Measurements from ENCODE around the gene KIAA1217. TPM values are rescaled to one million over a fixed set of nuclear protein-coding genes. Genes with fewer than 3 reads are reported as not detected.

The KIAA1217 gene
- total and polyA plus RNA-seq, 2 of the 8 experiments (the other 6 are each of a cell fraction or from before 2014, with no cell fraction given), result 4.5 to 15.6 TPM

DNA sequence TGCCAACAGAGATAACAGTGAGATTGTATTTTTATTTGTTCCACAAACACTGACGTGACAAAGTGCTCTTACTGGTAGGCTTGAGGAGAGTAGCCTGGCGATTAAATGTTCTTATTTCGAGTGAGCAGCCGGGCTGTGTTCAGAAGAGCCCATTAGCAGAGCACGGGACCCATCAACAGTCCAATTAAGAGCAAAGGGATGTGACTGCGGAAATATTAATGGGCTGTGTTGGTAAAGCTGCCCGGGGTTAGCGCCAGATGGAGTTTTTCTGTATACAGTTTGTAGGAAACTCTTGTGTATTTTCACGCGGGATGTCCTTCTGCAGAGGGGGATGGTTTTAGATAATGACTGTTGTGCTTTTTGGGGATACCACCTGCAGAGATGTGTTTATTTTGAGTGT lies 104.3 kb downstream of the KIAA1217 start:
- Histone ChIP-seq H2BK12ac (ENCODE audit: low read depth, low read length) (no peak overlapping the region), H4K91ac (replicated peaks; ENCODE audit: insufficient read length, low read length) (no peak overlapping the region), H2BK5ac (ENCODE audit: low read depth, low read length) (no peak overlapping the region), H3K36me3 (ENCODE audit: control insufficient read depth in 2 of 4, insufficient read depth in 4 of 4, low read length in 3 of 4) (no peaks in the 10 kb centered on the region), H2BK20ac (ENCODE audit: low read length) (no peak overlapping the region), H3K18ac (ENCODE audit: extremely low read depth, low read length) (no peak overlapping the region), H3K27ac (ENCODE audit: low read depth, low read length) (no peak overlapping the region), H3K23ac (ENCODE audit: insufficient read length) (no peak overlapping the region), H3K14ac (ENCODE audit: insufficient read length) (no peak overlapping the region), H2BK15ac (ENCODE audit: low read length) (no peak overlapping the region), H3K79me2 (ENCODE audit: control insufficient read depth in 1 of 2, insufficient read depth in 2 of 2, low read length in 2 of 2) (no peaks in the 10 kb centered on the region), H3K4me1 (replicated peaks in 1 of 4; ENCODE audit: control insufficient read depth in 3 of 4, insufficient read depth in 4 of 4, low read length in 3 of 4) (no peaks in the 10 kb centered on the region), H2BK120ac (replicated peaks; ENCODE audit: low read depth, low read length) (no peak overlapping the region), H4K5ac (ENCODE audit: insufficient read length, low read depth, low read length) (no peak overlapping the region), H3K79me1 (ENCODE audit: low read depth, low read length) (no peaks in the 10 kb centered on the region), H4K8ac (ENCODE audit: extremely low read depth, insufficient read depth, low read length) (no peak overlapping the region), H3K4me3 (ENCODE audit: extremely low read depth in 1 of 4, insufficient read depth in 2 of 4, low read depth in 3 of 4, low read length in 4 of 4) (no peak overlapping the region), H3K23me2 (ENCODE audit: low read depth, low read length) (no peaks in the 10 kb centered on the region), H3K9ac (replicated peaks in 1 of 4; ENCODE audit: extremely low read depth in 1 of 4, low read depth in 3 of 4, low read length in 3 of 4) (no peak overlapping the region), H4K20me1 (replicated peaks in 1 of 2; ENCODE audit: control insufficient read depth in 1 of 2, insufficient read depth in 2 of 2, low read length in 2 of 2) (no peaks in the 10 kb centered on the region), H2AK5ac (ENCODE audit: low read depth, low read length) (no peak overlapping the region), H3K56ac (replicated peaks; ENCODE audit: insufficient read length, low read depth, low read length) (no peak overlapping the region), H3K27me3 (replicated peaks in 1 of 4; ENCODE audit: control insufficient read depth in 3 of 4, extremely low read depth in 1 of 4, insufficient read depth in 3 of 4, low read length in 3 of 4) (no peaks in the 10 kb centered on the region), H3K4ac (replicated peaks; ENCODE audit: insufficient read length, low read depth, low read length) (no peak overlapping the region), H3K9me3 (ENCODE audit: insufficient read depth in 2 of 2, low read depth in 1 of 2, low read length in 1 of 2) (no peaks in the 10 kb centered on the region), H2AFZ (ENCODE audit: low read length) (no peak overlapping the region), H3K4me2 (ENCODE audit: insufficient read depth in 1 of 2, low read depth in 2 of 2, low read length in 2 of 2) (no peak overlapping the region)
- DNase-seq (ENCODE audit: low read depth in 1 of 2, low spot score in 2 of 2), result no peak
- no peak for FAIRE-seq
- CTCF ChIA-PET (ENCODE audit: partially characterized antibody), result interaction anchor here (0.8 to 1.8 kb wide), 4 partner anchors 8 to 200 kb away, joined by 3 to 5 read pairs (median 4); no protein-coding TSS in a partner anchor
- POLR2A ChIA-PET (ENCODE audit: partially characterized antibody), result interaction anchor here (1.0 kb wide), 1 partner anchor 98 kb away, joined by 3 read pairs; no protein-coding TSS in a partner anchor
- TF ChIP-seq ASH2L (IDR thresholded peaks at IDR 0.05; ENCODE audit: low read length) (no peak), SP2 (IDR thresholded peaks at IDR 0.05; ENCODE audit: low read length) (no peak), RBBP5 (IDR thresholded peaks at IDR 0.05; ENCODE audit: borderline replicate concordance, low read depth, low read length) (no peak), SIX5 (IDR thresholded peaks at IDR 0.05; ENCODE audit: low read depth, low read length) (no peak), BCL11A (IDR thresholded peaks at IDR 0.05; ENCODE audit: low read depth in 2 of 2, low read length in 2 of 2) (no peak)
- 91% methylated on average over 10 of the region's 10 CpGs; no CpG with 5 or more reads in 1 of the 2 experiments for WGBS, 2 experiments (ENCODE audit: extremely low coverage in 1 of 2, insufficient coverage in 1 of 2, insufficient read length in 1 of 2, insufficient replicate concordance in 2 of 2, low coverage in 1 of 2, low lambda C conversion rate in 2 of 2, missing lambda C conversion rate in 1 of 2)

Data from H1 (cell line).